GM12878 (cell line): ENCODE data around the gene CD9.

Experiments used
- BCLAF1 ChIP-seq: fragments of 450-650 bp; IDR thresholded peaks from 2 replicates; pipeline ENCODE4 v1.6.1; 2017; ENCODE audit warnings: antibody characterized with exemption, mild to moderate bottlenecking, moderate library complexity
- CHD1 ChIP-seq: IDR thresholded peaks from 2 replicates; pipeline ENCODE4 v1.6.1; 2012; ENCODE audit warnings: low read depth, low read length, improper control_type of control experiment
- CTCF ChIP-seq, 3 experiments: IDR thresholded peaks in 2 of 3; conservative IDR thresholded peaks in 1 of 3; 2 replicates each; pipeline ENCODE4 v1.5.1; 2011; ENCODE audit warnings: low read depth in 3 of 3, low read length in 3 of 3, mild to moderate bottlenecking in 3 of 3, control low read depth in 2 of 3, moderate library complexity in 2 of 3, inconsistent platforms in 1 of 3, mixed read lengths in 1 of 3; ENCODE audit not compliant: control insufficient read depth in 2 of 3, insufficient read depth in 1 of 3; ENCODE audit errors: extremely low read depth in 1 of 3
- HDAC6 ChIP-seq: fragments of 200-600 bp; sonication (generic); IDR thresholded peaks from one replicate; pipeline ENCODE4 v1.8.0; 2017; ENCODE audit warnings: antibody characterized with exemption; ENCODE audit not compliant: unreplicated experiment
- IRF5 ChIP-seq: fragments of 450-650 bp; IDR thresholded peaks from 2 replicates; pipeline ENCODE4 v1.6.1; 2017; ENCODE audit warnings: borderline replicate concordance
- NFXL1 ChIP-seq: fragments of 450-650 bp; IDR thresholded peaks from 2 replicates; pipeline ENCODE4 v1.6.1; 2017; ENCODE audit warnings: antibody characterized with exemption, mild to moderate bottlenecking, borderline replicate concordance
- SMC3 ChIP-seq: IDR thresholded peaks from 2 replicates; pipeline ENCODE4 v1.6.1; 2011; ENCODE audit warnings: low read length, improper control_type of control experiment, borderline replicate concordance
- YBX1 ChIP-seq: fragments of 450-650 bp; IDR thresholded peaks from 2 replicates; pipeline ENCODE4 v1.6.1; 2016; ENCODE audit warnings: antibody characterized with exemption

GRCh38 chr12:6211421-6211869 lies 11.2 kb downstream of the CD9 start:
- no peak for TF ChIP-seq CTCF (IDR thresholded peaks at IDR 0.05 in 2 of 3, conservative IDR thresholded peaks at IDR 0.05 in 1 of 3; ENCODE audit: control insufficient read depth in 2 of 3, extremely low read depth in 1 of 3, insufficient read depth in 1 of 3, low read depth in 3 of 3, low read length in 3 of 3)
- TF ChIP-seq IRF5: no peak
- no peak for TF ChIP-seq SMC3
- no peak for TF ChIP-seq HDAC6
- TF ChIP-seq NFXL1: no peak
- no peak for TF ChIP-seq BCLAF1
- no peak for TF ChIP-seq CHD1
- no peak for TF ChIP-seq YBX1
